SK-N-SH (cell line): ENCODE data around the gene DSTN. TPM values are rescaled to one million over a fixed set of nuclear protein-coding genes. Genes with fewer than 3 reads are reported as not detected.
A peak's percentile ranks its signal among the peaks of the same experiment; 100 is the strongest.

Experiments
- CTCF ChIA-PET: fragments of 300-600, 350-600 bp; formaldehyde crosslinking; extraction: SDS; loops from one replicate; lab custom pipeline; 2021; lab: Yijun Ruan, JAX
- POLR2A ChIA-PET: fragments of 350-600 bp; sonication (Branson Sonifier 250); formaldehyde crosslinking; extraction: SDS; loops from one replicate; lab custom pipeline; 2020; ENCODE audit warnings: antibody characterized with exemption, inconsistent platforms; lab: Yijun Ruan, JAX
- DNase-seq: peaks from one replicate; pipeline ENCODE4 v3.0.0; 2012
- H2AFZ ChIP-seq: fragments of 200-600 bp; sonication (generic); 2 replicates; pipeline ENCODE4 v1.8.1; 2016; ENCODE audit warnings: antibody characterized with exemption, mild to moderate bottlenecking, low read depth
- H3F3A ChIP-seq: fragments of 200-600 bp; sonication (generic); replicated peaks from 2 replicates; pipeline ENCODE3; 2016; ENCODE audit warnings: antibody characterized with exemption, mild to moderate bottlenecking; ENCODE audit not compliant: insufficient read depth
- H3K27ac ChIP-seq, 2 experiments: fragments of 200-500 bp in 1 of 2; fragments of 200-600 bp in 1 of 2; sonication (Bioruptor generic) in 1 of 2; sonication (generic), shearing (Covaris generic) in 1 of 2; 2 replicates each; pipeline versions ENCODE4 v1.5.1 to v1.6.1; 2014 to 2016; ENCODE audit warnings: low read depth in 2 of 2, inconsistent platforms in 1 of 2, low read length in 1 of 2, mild to moderate bottlenecking in 1 of 2, mixed read lengths in 1 of 2
- H3K27me3 ChIP-seq: fragments of 200-600 bp; sonication (generic), shearing (Covaris generic); 2 replicates; pipeline ENCODE4 v1.6.1; 2016; ENCODE audit warnings: mixed run types; ENCODE audit not compliant: insufficient read depth
- H3K36me3 ChIP-seq, 2 experiments: fragments of 200-500 bp in 1 of 2; fragments of 200-600 bp in 1 of 2; sonication (Bioruptor generic) in 1 of 2; sonication (generic) in 1 of 2; replicated peaks in 1 of 2; 2 replicates each; pipeline versions ENCODE3 to v1.5.1; 2014 to 2016; ENCODE audit warnings: low read length in 1 of 2, mild to moderate bottlenecking in 1 of 2; ENCODE audit not compliant: insufficient read depth in 2 of 2, control insufficient read depth in 1 of 2
- H3K4me1 ChIP-seq, 2 experiments: fragments of 200-500 bp in 1 of 2; fragments of 200-600 bp in 1 of 2; sonication (Bioruptor generic) in 1 of 2; sonication (generic), shearing (Covaris generic) in 1 of 2; 2 replicates each; pipeline versions ENCODE4 v1.5.1 to v1.6.1; 2014 to 2016; ENCODE audit warnings: low read depth in 1 of 2, low read length in 1 of 2, mixed run types in 1 of 2; ENCODE audit not compliant: insufficient read depth in 2 of 2, control insufficient read depth in 1 of 2
- H3K4me2 ChIP-seq: fragments of 200-600 bp; sonication (generic), shearing (Covaris generic); 2 replicates; pipeline ENCODE4 v1.6.1; 2017; ENCODE audit warnings: mixed run types
- H3K4me3 ChIP-seq, 2 experiments: fragments of 200-500 bp in 1 of 2; fragments of 200-600 bp in 1 of 2; sonication (Bioruptor generic) in 1 of 2; sonication (generic), shearing (Covaris generic) in 1 of 2; 2 replicates each; pipeline versions ENCODE4 v1.5.1 to v1.8.1; 2014 to 2016; ENCODE audit warnings: low read depth in 2 of 2, inconsistent platforms in 1 of 2, low read length in 1 of 2, mild to moderate bottlenecking in 1 of 2, mixed read lengths in 1 of 2, moderate library complexity in 1 of 2
- H3K79me2 ChIP-seq: fragments of 200-600 bp; sonication (generic); 2 replicates; pipeline ENCODE4 v1.8.1; 2017; ENCODE audit warnings: mild to moderate bottlenecking; ENCODE audit not compliant: insufficient read depth
- H3K9ac ChIP-seq: fragments of 200-600 bp; sonication (generic); 2 replicates; pipeline ENCODE4 v1.6.1; 2017; ENCODE audit warnings: mixed run types
- H3K9me2 ChIP-seq: fragments of 200-600 bp; sonication (generic); 2 replicates; pipeline ENCODE4 v1.6.1; 2017; ENCODE audit warnings: mixed run types
- H3K9me3 ChIP-seq: fragments of 200-600 bp; sonication (generic); 2 replicates; pipeline ENCODE4 v1.6.1; 2017; ENCODE audit warnings: mixed run types, mild to moderate bottlenecking, moderate library complexity
- H4K20me1 ChIP-seq: fragments of 200-600 bp; sonication (generic); 2 replicates; pipeline ENCODE4 v1.6.1; 2017; ENCODE audit warnings: mild to moderate bottlenecking, mixed run types; ENCODE audit not compliant: insufficient read depth
- CHD2 ChIP-seq: fragments of 150-350 bp; IDR thresholded peaks from 2 replicates; pipeline ENCODE4 v1.6.1; 2018; ENCODE audit warnings: low read length; ENCODE audit not compliant: partially characterized antibody
- EP300 ChIP-seq, 2 experiments: IDR thresholded peaks; 2 replicates each; pipeline versions ENCODE4 v1.4.0 to v1.6.1; 2012; ENCODE audit warnings: borderline replicate concordance in 1 of 2, low read depth in 1 of 2, low read length in 1 of 2
- EZH2phosphoT487 ChIP-seq: fragments of 200-600 bp; sonication (generic); IDR thresholded peaks from 2 replicates; pipeline ENCODE4 v1.6.1; 2017; ENCODE audit warnings: low read depth, mixed run types, mild to moderate bottlenecking, antibody characterized with exemption, moderate library complexity, borderline replicate concordance
- GABPA ChIP-seq: IDR thresholded peaks from 2 replicates; pipeline ENCODE4 v1.4.0; 2012; ENCODE audit warnings: low read depth, mild to moderate bottlenecking
- GATA2 ChIP-seq: sonication (generic); formaldehyde crosslinking; IDR thresholded peaks from 2 replicates; pipeline ENCODE4 v1.5.0; 2020; ENCODE audit warnings: mild to moderate bottlenecking, missing genetic modification reagents
- MEF2A ChIP-seq: IDR thresholded peaks from 2 replicates; pipeline ENCODE4 v1.4.0; 2012; ENCODE audit warnings: low read depth, borderline replicate concordance
- MXI1 ChIP-seq: IDR thresholded peaks from 2 replicates; pipeline ENCODE4 v1.6.1; 2012; ENCODE audit warnings: mild to moderate bottlenecking, low read depth, low read length, improper control_type of control experiment
- NFIC ChIP-seq: IDR thresholded peaks from 2 replicates; pipeline ENCODE4 v1.4.0; 2012; ENCODE audit warnings: borderline replicate concordance
- PBX3 ChIP-seq: IDR thresholded peaks from 2 replicates; pipeline ENCODE4; 2012
- RAD21 ChIP-seq: IDR thresholded peaks from 2 replicates; pipeline ENCODE4 v1.6.1; 2012; ENCODE audit warnings: mild to moderate bottlenecking, low read length
- RFX5 ChIP-seq: IDR thresholded peaks from 2 replicates; pipeline ENCODE4 v1.6.1; 2012; ENCODE audit warnings: mild to moderate bottlenecking, improper control_type of control experiment, low read length
- RXRA ChIP-seq: IDR thresholded peaks from 2 replicates; pipeline ENCODE4 v1.4.0; 2012; ENCODE audit warnings: low read depth, mild to moderate bottlenecking, borderline replicate concordance
- SIN3A ChIP-seq: IDR thresholded peaks from 2 replicates; pipeline ENCODE4 v1.6.1; 2012; ENCODE audit warnings: low read depth, mild to moderate bottlenecking, low read length, moderate library complexity, borderline replicate concordance
- TEAD4 ChIP-seq: IDR thresholded peaks from 2 replicates; pipeline ENCODE4 v1.4.0; 2012; ENCODE audit warnings: mild to moderate bottlenecking, borderline replicate concordance; ENCODE audit not compliant: insufficient read depth
- USF2 ChIP-seq: fragments of 150-350 bp; IDR thresholded peaks from 2 replicates; pipeline ENCODE4 v1.6.1; 2017; ENCODE audit warnings: antibody characterized with exemption, low read length, low read depth, borderline replicate concordance
- ZBTB33 ChIP-seq: IDR thresholded peaks from 2 replicates; pipeline ENCODE4 v1.4.0; 2012; ENCODE audit warnings: low read depth, borderline replicate concordance
- WGBS: methylation state at CpG from one replicate; pipeline ENCODE4 v1.1.6; 2017; ENCODE audit warnings: low lambda C conversion rate; 5-methylcytosine and 5-hydroxymethylcytosine counted together
- polyA plus RNA-seq, 3 experiments: library from polyadenylated mRNA; depleted of rRNA; stranded (reverse); fragments of >200 nt; gene quantifications; 2 replicates each; pipeline ENCODE4 v1.2.3, GENCODE V29; 2012

DSTN gene
- polyA plus RNA-seq, 1 of the 3 experiments (the other 2 are of a cell fraction): 167 TPM

GRCh38 chr20:17576215-17576614, 6.3 kb downstream of the DSTN start:
- Histone ChIP-seq H3K4me2 (no peak overlapping the region), H3K79me2 (peaks cover 100% of the 10 kb centered on the region), H3K4me3 (no peak overlapping the region), H3K36me3 (peaks cover 3 to 33% of the 10 kb centered on the region in 2 experiments), H2AFZ (no peak overlapping the region), H4K20me1 (peaks cover 98% of the 10 kb centered on the region), H3F3A (peaks cover 15% of the 10 kb centered on the region), H3K9me2 (no peaks in the 10 kb centered on the region), H3K27me3 (no peaks in the 10 kb centered on the region), H3K27ac (no peak overlapping the region), H3K4me1 (peaks cover 0 to 3% of the 10 kb centered on the region in 2 experiments; a peak in 3 of 4 replicates), H3K9ac (no peak overlapping the region), H3K9me3 (no peaks in the 10 kb centered on the region)
- 93% methylated on average over 8 of the region's 8 CpGs for WGBS
- no peak for TF ChIP-seq GABPA
- TF ChIP-seq RFX5: no peak
- TF ChIP-seq CHD2: no peak
- no peak for TF ChIP-seq MEF2A
- TF ChIP-seq EZH2phosphoT487: no peak
- TF ChIP-seq SIN3A: no peak
- TF ChIP-seq NFIC: no peak
- TF ChIP-seq GATA2 (CRISPR knock-in tag): no peak
- no peak for TF ChIP-seq EP300 (IDR thresholded peaks at IDR 0.05; ENCODE audit: borderline replicate concordance in 1 of 2, low read depth in 1 of 2, low read length in 1 of 2)
- no peak for TF ChIP-seq ZBTB33
- no peak for TF ChIP-seq RXRA
- TF ChIP-seq MXI1: no peak
- TF ChIP-seq USF2: no peak
- TF ChIP-seq RAD21: no peak
- POLR2A ChIA-PET: no interaction called here
- CTCF ChIA-PET: interaction anchor here (1.3 kb wide), 1 partner anchor 10 kb away, joined by 3 read pairs; no protein-coding TSS in a partner anchor
- no peak for DNase-seq

- ChIA-PET POLR2A (no interaction called here), CTCF (interaction anchor here (1.8 kb wide), 1 partner anchor 39 kb away, joined by 4 read pairs; no protein-coding TSS in a partner anchor)
- no peak for DNase-seq
These were observed 9.6 kb downstream of the DSTN start for GRCh38 chr20:17579369-17580039.

More at GRCh38 chr20:17579369-17580039, 9.6 kb downstream of the DSTN start:
- WGBS: 94% methylated on average over 4 of the region's 4 CpGs
- Histone ChIP-seq H3K4me2 (no peak overlapping the region), H3K27me3 (no peaks in the 10 kb centered on the region), H3K4me1 (no peaks in the 10 kb centered on the region; a peak in 1 of 4 replicates), H4K20me1 (peaks cover 97% of the 10 kb centered on the region), H3F3A (peaks cover 20% of the 10 kb centered on the region), H3K9me2 (no peaks in the 10 kb centered on the region), H3K4me3 (no peak overlapping the region), H3K27ac (no peak overlapping the region), H3K79me2 (peaks cover 100% of the 10 kb centered on the region), H3K36me3 (peaks cover 0 to 39% of the 10 kb centered on the region in 2 experiments), H2AFZ (no peak overlapping the region), H3K9ac (no peak overlapping the region), H3K9me3 (no peaks in the 10 kb centered on the region)
- TF ChIP-seq PBX3: peak; percentile 49
- no peak for TF ChIP-seq TEAD4
